Stimulated activated naive B cell treated with anti-CD40 and anti-IgM and Interleukin-4, amounts not matched to agents 10 μg/mL and 1 μg/mL and 100 μg/mL, for 72 hours (primary cell): ENCODE data around the gene SCN4A.
"Not testable (repeated sequence)": the region's sequence is repeated elsewhere in the genome, so short reads cannot be mapped to it uniquely, and the experiment has no call there.

ENCODE experiments used
- ATAC-seq, 2 donors: fragments of 150-1000 bp; cut with Tn5 transposase; replicated peaks; 2 replicates each; pipeline ENCODE4 v1.10.0; 2021; ENCODE audit warnings: moderate library complexity in 1 of 2
- DNase-seq: peaks from one replicate; pipeline ENCODE4 v3.0.0; 2021
- H3K27ac Mint-ChIP-seq: one replicate; pipeline ENCODE4 v1.8.0; 2022; ENCODE audit warnings: mild to moderate bottlenecking, mixed read lengths
- H3K27me3 Mint-ChIP-seq, 2 donors: one replicate each; pipeline ENCODE4 v1.8.0; 2022; ENCODE audit warnings: mixed read lengths in 2 of 2
- H3K36me3 Mint-ChIP-seq, 2 donors: one replicate each; pipeline ENCODE4 v1.8.0; 2022; ENCODE audit warnings: mixed read lengths in 2 of 2, mild to moderate bottlenecking in 1 of 2
- H3K4me1 Mint-ChIP-seq, 2 donors: one replicate each; pipeline ENCODE4 v1.8.0; 2022; ENCODE audit warnings: mixed read lengths in 2 of 2, mild to moderate bottlenecking in 1 of 2
- H3K4me3 Mint-ChIP-seq, 2 donors: one replicate each; pipeline ENCODE4 v1.8.0; 2022; ENCODE audit warnings: mild to moderate bottlenecking in 2 of 2, mixed read lengths in 2 of 2, moderate library complexity in 1 of 2
- H3K9me3 Mint-ChIP-seq, 2 donors: one replicate each; pipeline ENCODE4 v1.8.0; 2022; ENCODE audit warnings: mixed read lengths in 2 of 2, mild to moderate bottlenecking in 1 of 2

Gene SCN4A

DNA sequence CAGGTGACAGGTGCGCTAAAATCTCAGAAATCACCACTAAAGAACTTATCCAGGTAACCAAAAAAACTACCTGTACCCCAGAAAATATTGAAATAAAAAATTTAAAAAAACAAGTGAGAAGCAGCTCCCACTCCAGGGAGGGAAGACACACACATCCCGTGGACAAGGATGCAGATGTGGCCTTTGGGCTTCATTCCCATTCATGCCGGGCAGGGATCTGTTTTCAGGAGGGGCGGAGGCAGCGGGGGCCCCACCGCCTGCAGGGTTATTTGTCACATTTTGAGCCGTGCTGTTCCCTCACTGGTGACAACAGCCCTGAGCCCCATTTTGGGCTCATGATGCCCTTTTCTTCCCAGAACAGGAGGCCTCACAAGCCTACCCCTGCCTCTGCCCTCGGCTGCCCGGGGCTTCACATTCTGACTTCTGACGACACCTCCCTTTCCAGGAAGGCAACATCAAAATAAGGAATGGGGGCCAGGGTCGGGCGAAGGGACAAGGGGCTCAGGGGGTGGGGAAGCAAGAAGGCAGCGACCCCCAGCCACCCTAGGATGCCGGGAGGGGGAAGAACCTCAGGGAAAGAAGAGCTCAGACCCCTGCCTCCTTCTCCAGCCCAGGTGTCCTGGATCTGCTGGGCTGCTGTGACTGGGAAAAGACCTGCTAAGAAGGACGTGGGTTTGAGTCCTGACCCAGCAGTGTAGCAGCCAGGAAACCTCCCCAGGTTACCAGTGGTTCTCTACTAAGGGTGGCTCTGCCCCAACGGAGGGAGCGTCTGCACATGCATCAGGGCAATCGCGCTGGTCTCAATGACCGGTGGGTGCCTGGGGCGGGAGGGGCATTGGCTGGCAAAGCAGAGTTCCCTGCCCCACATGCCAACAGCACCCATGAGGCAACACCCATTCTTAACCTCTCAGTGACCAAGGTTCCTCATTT lies 38.3 kb downstream of the SCN4A start:
- H3K4me3 Mint-ChIP-seq = peak overlapping the region; percentile 99

GRCh38 chr17:63933598-63933997 lies 39.1 kb downstream of the SCN4A start:
- DNase-seq (no peak), ATAC-seq (no peak)
- H3K27ac Mint-ChIP-seq = peak overlapping the region; percentile 98
- H3K4me1 Mint-ChIP-seq = peaks cover 56 to 83% of the 10 kb centered on the region in 2 donors
- no peaks in the 10 kb centered on the region for H3K27me3 Mint-ChIP-seq
- H3K9me3 Mint-ChIP-seq = peaks cover 0 to 4% of the 10 kb centered on the region in 2 donors
- H3K36me3 Mint-ChIP-seq = peaks cover 31 to 36% of the 10 kb centered on the region in 2 donors
- peak overlapping the region; percentile 99 for H3K4me3 Mint-ChIP-seq

More for the DNA sequence above, 38.3 kb downstream of the SCN4A start:
- Mint-ChIP-seq H3K27ac (peak overlapping the region; percentile 93), H3K9me3 (peaks cover 0 to 4% of the 10 kb centered on the region in 2 donors), H3K36me3 (peaks cover 23 to 28% of the 10 kb centered on the region in 2 donors), H3K27me3 (no peaks in the 10 kb centered on the region), H3K4me1 (peaks cover 59 to 83% of the 10 kb centered on the region in 2 donors)
- no peak for ATAC-seq
- DNase-seq = no peak

DNA sequence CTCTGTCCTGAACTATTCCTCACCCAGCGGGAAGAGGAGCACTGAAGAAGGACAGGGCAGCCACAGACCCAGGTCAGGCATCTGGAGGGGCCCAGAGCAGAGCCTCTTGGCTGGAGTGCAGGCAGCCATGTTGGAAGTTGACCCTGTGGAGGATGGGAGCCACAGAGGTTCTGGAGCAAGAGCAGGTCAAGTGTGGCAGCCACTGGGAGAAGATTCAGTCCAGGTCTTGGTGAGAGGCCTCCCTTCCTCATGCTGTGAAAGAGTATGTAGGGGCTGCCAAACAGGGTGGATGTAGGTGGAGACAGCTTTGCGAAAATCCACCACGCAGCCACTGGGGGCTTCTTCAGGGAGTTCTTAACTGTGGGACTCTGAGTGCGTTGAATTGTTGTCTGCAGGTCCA lies 40.0 kb downstream of the SCN4A start:
- H3K4me1 Mint-ChIP-seq = peaks cover 55 to 83% of the 10 kb centered on the region in 2 donors
- H3K27ac Mint-ChIP-seq = peak overlapping the region; percentile 98
- H3K36me3 Mint-ChIP-seq = peaks cover 38 to 40% of the 10 kb centered on the region in 2 donors
- peaks cover 0 to 4% of the 10 kb centered on the region in 2 donors for H3K9me3 Mint-ChIP-seq
- no peak for DNase-seq
- H3K27me3 Mint-ChIP-seq = no peaks in the 10 kb centered on the region
- peak; percentile 24 for ATAC-seq
- peak overlapping the region; percentile 99 for H3K4me3 Mint-ChIP-seq

- DNase-seq (peak; percentile 88), ATAC-seq (peak; percentile 86)
- Mint-ChIP-seq H3K4me1 (peaks cover 57 to 83% of the 10 kb centered on the region in 2 donors), H3K4me3 (peak within 1 kb of the TSS; percentile 99), H3K27me3 (no peaks in the 10 kb centered on the region), H3K36me3 (peaks cover 43 to 44% of the 10 kb centered on the region in 2 donors), H3K27ac (peak within 1 kb of the TSS; percentile 98), H3K9me3 (peaks cover 0 to 4% of the 10 kb centered on the region in 2 donors)
Measured at GRCh38 chr17:63931981-63932561, 40.6 kb downstream of the SCN4A start, which contains the start of gene CD79B. Gene CD79B (minus strand): TSS chr17:63932331. CDS start chr17:63932261, 70 bp downstream.

DNA sequence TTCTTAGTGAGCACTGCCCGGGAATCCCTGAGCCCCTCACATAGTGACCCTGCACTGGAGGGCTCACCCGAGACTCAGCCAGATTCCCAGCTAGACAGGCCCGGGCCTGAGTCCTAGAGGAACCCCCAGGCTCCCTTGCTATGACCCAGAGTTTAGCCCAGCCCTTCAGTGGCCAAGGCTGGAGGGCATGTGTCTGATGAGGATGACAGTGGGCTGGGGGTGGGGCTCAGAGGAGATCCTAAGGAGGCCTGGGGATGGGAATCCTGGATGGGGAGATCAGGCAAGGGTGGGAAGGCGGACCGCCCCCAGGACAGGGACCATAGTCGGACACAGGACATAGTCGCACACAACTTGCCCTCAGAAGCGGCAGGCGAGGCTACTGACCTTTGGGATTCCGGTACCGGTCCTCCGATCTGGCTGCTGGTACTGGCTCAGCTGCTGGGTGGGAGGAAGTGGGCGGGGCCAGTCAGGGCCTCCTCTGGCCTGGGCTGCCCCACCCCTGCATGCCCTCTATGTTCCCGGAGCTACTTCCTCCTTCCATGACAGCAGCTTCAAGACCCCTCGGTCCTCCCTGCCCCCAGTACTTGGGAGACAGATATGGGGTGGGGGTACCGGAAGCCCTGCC lies 41.7 kb downstream of the SCN4A start:
- H3K9me3 Mint-ChIP-seq = peaks cover 0 to 2% of the 10 kb centered on the region in 2 donors
- ATAC-seq = peak; percentile 55 to 58
- H3K4me3 Mint-ChIP-seq = peak overlapping the region; percentile 99
- peak; percentile 63 for DNase-seq
- H3K4me1 Mint-ChIP-seq = peaks cover 57 to 86% of the 10 kb centered on the region in 2 donors
- no peaks in the 10 kb centered on the region for H3K27me3 Mint-ChIP-seq
- H3K27ac Mint-ChIP-seq = peak overlapping the region; percentile 94
- peaks cover 42 to 43% of the 10 kb centered on the region in 2 donors for H3K36me3 Mint-ChIP-seq

GRCh38 chr17:63929860-63930766 lies 42.6 kb downstream of the SCN4A start:
- DNase-seq (no peak), ATAC-seq (no peak)
- peaks cover 43 to 45% of the 10 kb centered on the region in 2 donors for H3K36me3 Mint-ChIP-seq
- H3K4me1 Mint-ChIP-seq = peaks cover 61 to 86% of the 10 kb centered on the region in 2 donors
- no peaks in the 10 kb centered on the region for H3K27me3 Mint-ChIP-seq
- H3K4me3 Mint-ChIP-seq = peak overlapping the region; percentile 99
- no peaks in the 10 kb centered on the region for H3K9me3 Mint-ChIP-seq
- H3K27ac Mint-ChIP-seq = peak overlapping the region; percentile 81

DNA sequence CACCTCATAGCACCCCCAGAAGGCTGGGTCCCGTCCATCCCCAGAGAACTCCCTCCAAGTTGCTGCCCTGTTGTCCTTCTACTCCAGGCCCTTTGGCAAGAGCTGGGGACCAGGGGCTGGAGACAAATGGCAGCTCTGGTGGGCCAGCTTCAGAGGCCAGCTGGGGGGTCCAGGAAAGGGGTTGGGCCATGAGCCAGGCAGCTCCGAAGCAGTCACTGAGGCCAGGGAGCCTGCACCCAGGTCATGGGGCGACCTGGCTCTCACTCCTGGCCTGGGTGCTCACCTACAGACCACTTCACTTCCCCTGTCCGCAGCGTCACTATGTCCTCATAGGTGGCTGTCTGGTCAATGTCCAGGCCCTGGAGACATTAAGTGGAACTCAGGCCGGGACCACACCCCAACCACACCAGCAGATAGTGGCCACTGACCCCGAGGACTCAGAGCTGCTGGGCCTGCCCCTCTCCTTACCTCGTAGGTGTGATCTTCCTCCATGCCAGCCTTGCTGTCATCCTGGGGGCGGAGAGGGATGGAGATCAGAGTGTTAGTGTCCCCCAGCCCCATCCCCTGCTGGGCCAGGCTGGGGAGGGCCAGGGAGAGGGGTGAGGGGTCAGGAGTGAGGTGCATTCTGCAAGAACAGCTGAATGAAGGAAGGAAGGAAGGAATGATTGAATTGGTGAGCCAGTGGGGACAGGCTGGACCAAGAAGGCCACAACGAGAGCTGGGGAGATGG lies 43.6 kb downstream of the SCN4A start:
- ATAC-seq = no peak
- H3K9me3 Mint-ChIP-seq = no peaks in the 10 kb centered on the region
- peak overlapping the region; percentile 86 for H3K27ac Mint-ChIP-seq
- DNase-seq = no peak
- peaks cover 43 to 45% of the 10 kb centered on the region in 2 donors for H3K36me3 Mint-ChIP-seq
- H3K4me1 Mint-ChIP-seq = peaks cover 58 to 86% of the 10 kb centered on the region in 2 donors
- peak overlapping the region; percentile 99 for H3K4me3 Mint-ChIP-seq
- H3K27me3 Mint-ChIP-seq = no peaks in the 10 kb centered on the region

GRCh38 chr17:63928172-63928666 lies 44.5 kb downstream of the SCN4A start:
- H3K27ac Mint-ChIP-seq = peak overlapping the region; percentile 42
- no peaks in the 10 kb centered on the region for H3K9me3 Mint-ChIP-seq
- DNase-seq (no peak), ATAC-seq (no peak)
- no peaks in the 10 kb centered on the region for H3K27me3 Mint-ChIP-seq
- peaks cover 43 to 45% of the 10 kb centered on the region in 2 donors for H3K36me3 Mint-ChIP-seq
- H3K4me1 Mint-ChIP-seq = peaks cover 53 to 86% of the 10 kb centered on the region in 2 donors
- H3K4me3 Mint-ChIP-seq = peak overlapping the region; percentile 99

- no peaks in the 10 kb centered on the region for H3K27me3 Mint-ChIP-seq
- peak; percentile 18 to 22 for ATAC-seq
- no peaks in the 10 kb centered on the region for H3K9me3 Mint-ChIP-seq
- peaks cover 43 to 45% of the 10 kb centered on the region in 2 donors for H3K36me3 Mint-ChIP-seq
- peak overlapping the region; percentile 99 for H3K4me3 Mint-ChIP-seq
- DNase-seq = no peak
- peaks cover 50 to 86% of the 10 kb centered on the region in 2 donors for H3K4me1 Mint-ChIP-seq
- peak overlapping the region; percentile 73 for H3K27ac Mint-ChIP-seq
Measured at GRCh38 chr17:63927464-63928171, 45.1 kb downstream of the SCN4A start.

DNA sequence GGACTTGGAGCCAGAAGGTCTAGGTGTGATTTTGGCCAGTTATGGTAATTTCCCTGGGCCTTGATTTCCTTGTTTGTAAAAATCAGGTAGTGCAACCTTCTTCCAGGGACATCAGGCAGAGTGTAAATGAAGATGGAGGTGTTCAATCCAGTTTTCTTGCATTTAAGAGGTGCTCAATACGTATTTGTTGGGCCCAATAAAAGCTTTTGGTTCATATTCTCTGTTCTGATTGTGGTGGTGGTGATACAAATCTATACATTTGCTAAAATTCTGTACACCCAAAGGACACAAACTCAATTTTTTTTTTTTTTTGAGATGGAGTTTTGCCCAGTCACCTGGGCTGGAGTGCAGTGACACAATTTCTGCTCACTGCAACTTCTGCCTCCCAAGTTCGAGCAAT lies 46.6 kb downstream of the SCN4A start:
- no peaks in the 10 kb centered on the region for H3K9me3 Mint-ChIP-seq
- no peaks in the 10 kb centered on the region for H3K27me3 Mint-ChIP-seq
- H3K36me3 Mint-ChIP-seq = peaks cover 36 to 37% of the 10 kb centered on the region in 2 donors
- peaks cover 55 to 92% of the 10 kb centered on the region in 2 donors for H3K4me1 Mint-ChIP-seq
- no peak overlapping the region for H3K4me3 Mint-ChIP-seq
- DNase-seq (no peak), ATAC-seq (no peak)
- H3K27ac Mint-ChIP-seq = peak overlapping the region; percentile 65

DNA sequence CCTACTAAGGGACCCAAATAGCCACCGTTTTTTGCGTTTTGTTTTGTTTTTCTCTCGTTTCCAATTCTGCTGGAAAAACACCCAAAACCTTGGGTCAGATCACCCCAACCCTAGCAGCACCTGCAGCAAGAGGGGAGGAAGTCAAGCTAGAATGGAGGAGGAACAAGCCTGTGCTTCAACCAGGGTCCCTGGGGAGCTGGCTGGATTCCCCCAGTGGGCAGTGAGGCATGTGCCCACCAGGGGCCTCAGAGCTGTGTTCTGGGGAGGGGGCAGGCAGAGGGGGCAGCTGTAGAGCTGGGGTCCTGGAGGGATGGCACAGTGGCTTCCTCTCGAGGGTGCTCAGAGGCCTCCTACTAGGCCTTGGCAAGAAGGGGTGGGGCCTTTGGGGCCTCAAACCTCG lies 47.1 kb downstream of the SCN4A start:
- H3K9me3 Mint-ChIP-seq = no peaks in the 10 kb centered on the region
- ATAC-seq (peak; percentile 61 to 71), DNase-seq (peak; percentile 80)
- H3K4me3 Mint-ChIP-seq = peak overlapping the region; percentile 61 to 62
- H3K36me3 Mint-ChIP-seq = peaks cover 30 to 31% of the 10 kb centered on the region in 2 donors
- H3K27me3 Mint-ChIP-seq = no peaks in the 10 kb centered on the region
- H3K27ac Mint-ChIP-seq = peak overlapping the region; percentile 95
- H3K4me1 Mint-ChIP-seq = peaks cover 56 to 95% of the 10 kb centered on the region in 2 donors

- H3K4me3 Mint-ChIP-seq = peak overlapping the region; percentile 69 to 80
- H3K27me3 Mint-ChIP-seq, H3K36me3 Mint-ChIP-seq, H3K9me3 Mint-ChIP-seq: not testable (repeated sequence)
- H3K27ac Mint-ChIP-seq = peak overlapping the region; percentile 88
- DNase-seq (peak; percentile 70), ATAC-seq (peak; percentile 75 to 76)
- peaks cover 52 to 81% of the 10 kb centered on the region in 2 donors for H3K4me1 Mint-ChIP-seq
Measured at GRCh38 chr17:63922402-63922801, 50.3 kb downstream of the SCN4A start.
